HG03280 (cell line): ENCODE results near the gene EGF.
"Not testable (repeated sequence)": the region's sequence is repeated elsewhere in the genome, so short reads cannot be mapped to it uniquely, and the experiment has no call there.

ENCODE experiments used
- ATAC-seq: cut with Tn5 transposase; IDR thresholded peaks from one replicate; pipeline ENCODE4 v1.9.1; 2021; ENCODE audit warnings: mild to moderate bottlenecking, moderate library complexity; ENCODE audit not compliant: unreplicated experiment

EGF gene

GRCh38 chr4:110022457-110022856, 109.8 kb downstream of the EGF start:
- no peak for ATAC-seq

GRCh38 chr4:110025056-110025455, 112.4 kb downstream of the EGF start:
- ATAC-seq = no peak

GRCh38 chr4:110025718-110026117, 113.0 kb downstream of the EGF start:
- ATAC-seq = no peak

GRCh38 chr4:110032603-110033002, 119.9 kb downstream of the EGF start:
- ATAC-seq = no peak

- peak; percentile 4 for ATAC-seq
Observed at GRCh38 chr4:110033355-110034025, 120.8 kb downstream of the EGF start.

- ATAC-seq = peak; percentile 85
Observed at GRCh38 chr4:110034026-110034393, 121.3 kb downstream of the EGF start.

GRCh38 chr4:110039164-110039563, 126.5 kb downstream of the EGF start:
- ATAC-seq = not testable (repeated sequence)

- no peak for ATAC-seq
Observed at GRCh38 chr4:110041735-110042134, 129.1 kb downstream of the EGF start.

GRCh38 chr4:110042545-110043517, 130.1 kb downstream of the EGF start:
- no peak for ATAC-seq

GRCh38 chr4:110046588-110047049, 133.9 kb downstream of the EGF start:
- no peak for ATAC-seq

GRCh38 chr4:110049951-110050925, 137.6 kb downstream of the EGF start:
- peak; percentile 68 for ATAC-seq

GRCh38 chr4:110055158-110055768, 142.6 kb downstream of the EGF start:
- peak; percentile 51 for ATAC-seq

GRCh38 chr4:110058677-110059076, 146.0 kb downstream of the EGF start:
- ATAC-seq = no peak

GRCh38 chr4:110059556-110060191, 147.0 kb downstream of the EGF start:
- peak; percentile 81 for ATAC-seq

- ATAC-seq = no peak
Observed at GRCh38 chr4:110061076-110061475, 148.4 kb downstream of the EGF start.
